Cardiac muscle cell (in vitro differentiated cells and primary cell): ENCODE data around the gene PADI6. TPM values are rescaled to one million over a fixed set of nuclear protein-coding genes. Genes with fewer than 3 reads are reported as not detected.

Experiments
- DNase-seq, 2 donors: peaks; one replicate each; pipeline versions ENCODE4 v3.0.0 to v3.0.0-alpha.2; 2010 to 2017; ENCODE audit warnings: low read depth in 1 of 2, low spot score in 1 of 2
- H3K27ac ChIP-seq: fragments of 200-600 bp; sonication (generic); 2 replicates; pipeline ENCODE4 v1.5.1; 2016
- H3K27me3 ChIP-seq: fragments of 200-600 bp; sonication (generic); 2 replicates; pipeline ENCODE4 v1.6.0; 2016; ENCODE audit warnings: control low read depth
- H3K36me3 ChIP-seq: fragments of 200-600 bp; sonication (generic); 2 replicates; pipeline ENCODE4 v1.5.1; 2016; ENCODE audit warnings: control low read depth
- H3K4me1 ChIP-seq: fragments of 200-600 bp; sonication (generic); 2 replicates; pipeline ENCODE4 v1.8.1; 2017; ENCODE audit warnings: low read depth, mild to moderate bottlenecking, mixed run types
- H3K4me3 ChIP-seq: fragments of 200-600 bp; sonication (generic); 2 replicates; pipeline ENCODE4 v1.5.1; 2016; ENCODE audit warnings: mild to moderate bottlenecking
- H3K9me3 ChIP-seq: fragments of 200-600 bp; sonication (generic); 2 replicates; pipeline ENCODE4 v1.5.1; 2017; ENCODE audit warnings: low read depth, mild to moderate bottlenecking, control low read depth
- CTCF ChIP-seq: IDR thresholded peaks from 2 replicates; pipeline ENCODE4 v1.5.1; 2012; ENCODE audit warnings: low read depth, mild to moderate bottlenecking, low read length
- polyA plus RNA-seq: library from polyadenylated mRNA; unstranded; fragments of >200 nt; fragmentation: Nextera tagmentation; extraction: Ambion mirVana; gene quantifications from 2 replicates; pipeline ENCODE4 v1.2.1, GENCODE V29; 2016
- total RNA-seq: library from RNA; depleted of rRNA; stranded (reverse); fragments of >200 nt; gene quantifications from 2 replicates; pipeline ENCODE4 v1.2.3, GENCODE V29; 2016

Gene PADI6
- total and polyA plus RNA-seq, 2 experiments from 2014 or later: not detected

GRCh38 chr1:17359031-17359430 lies 13.0 kb upstream of the PADI6 start:
- Histone ChIP-seq H3K9me3 (no peaks in the 10 kb centered on the region), H3K27ac (no peak overlapping the region), H3K36me3 (no peaks in the 10 kb centered on the region), H3K4me3 (no peak overlapping the region), H3K4me1 (no peaks in the 10 kb centered on the region), H3K27me3 (no peaks in the 10 kb centered on the region)
- no peak for TF ChIP-seq CTCF
- DNase-seq: no peak

- no peak for DNase-seq
- no peak overlapping the region for H3K4me3 ChIP-seq
- no peaks in the 10 kb centered on the region for H3K36me3 ChIP-seq
- H3K27me3 ChIP-seq: no peaks in the 10 kb centered on the region
- H3K4me1 ChIP-seq: no peaks in the 10 kb centered on the region
- no peak for TF ChIP-seq CTCF
- no peak overlapping the region for H3K27ac ChIP-seq
- no peaks in the 10 kb centered on the region for H3K9me3 ChIP-seq
These were observed 12.2 kb upstream of the PADI6 start for GRCh38 chr1:17359808-17360207.

- H3K4me3 ChIP-seq: no peak overlapping the region
- no peak for TF ChIP-seq CTCF
- no peak for DNase-seq
- H3K9me3 ChIP-seq: no peaks in the 10 kb centered on the region
- H3K27me3 ChIP-seq: no peaks in the 10 kb centered on the region
- no peaks in the 10 kb centered on the region for H3K4me1 ChIP-seq
- no peaks in the 10 kb centered on the region for H3K36me3 ChIP-seq
- H3K27ac ChIP-seq: no peak overlapping the region
These were observed 11.6 kb upstream of the PADI6 start for GRCh38 chr1:17360272-17360956.

GRCh38 chr1:17361687-17362086 lies 10.3 kb upstream of the PADI6 start:
- TF ChIP-seq CTCF: no peak
- DNase-seq: no peak
- Histone ChIP-seq H3K4me3 (no peak overlapping the region), H3K36me3 (no peaks in the 10 kb centered on the region), H3K27ac (no peak overlapping the region), H3K4me1 (no peaks in the 10 kb centered on the region), H3K27me3 (no peaks in the 10 kb centered on the region), H3K9me3 (no peaks in the 10 kb centered on the region)

- no peak for DNase-seq
- no peaks in the 10 kb centered on the region for H3K36me3 ChIP-seq
- no peaks in the 10 kb centered on the region for H3K4me1 ChIP-seq
- no peaks in the 10 kb centered on the region for H3K9me3 ChIP-seq
- no peak overlapping the region for H3K4me3 ChIP-seq
- H3K27me3 ChIP-seq: no peaks in the 10 kb centered on the region
- TF ChIP-seq CTCF: no peak
- no peak overlapping the region for H3K27ac ChIP-seq
These were observed 8.6 kb upstream of the PADI6 start for GRCh38 chr1:17363351-17363750.
